ENCODE data around the gene IL21.
"Not testable (repeated sequence)": the region's sequence is repeated elsewhere in the genome, so short reads cannot be mapped to it uniquely, and the experiment has no call there.

The IL21 gene

GRCh38 chr4:122577189-122577553 lies 43.7 kb downstream of the IL21 start:
- Histone ChIP-seq H2BK12ac (ENCODE audit: low read length) (no peak overlapping the region), H3K14ac (ENCODE audit: low read length) (no peak overlapping the region), H3K79me1 (ENCODE audit: low read depth, low read length) (no peaks in the 10 kb centered on the region), H3K9me3 (replicated peaks in 1 of 2; ENCODE audit: control insufficient read depth in 2 of 2, insufficient read depth in 1 of 2, low read depth in 1 of 2, low read length in 2 of 2) (no peaks in the 10 kb centered on the region), H4K8ac (ENCODE audit: low read depth, low read length) (no peak overlapping the region), H2BK15ac (ENCODE audit: low read length) (no peak overlapping the region), H3K23ac (ENCODE audit: low read depth, low read length, poor library complexity) (no peak overlapping the region), H3K4ac (ENCODE audit: low read length) (no peak overlapping the region), H2BK120ac (ENCODE audit: low read depth, low read length) (no peak overlapping the region), H3K4me3 (ENCODE audit: low read length in 2 of 2) (no peak overlapping the region), H4K91ac (ENCODE audit: low read depth, low read length, poor library complexity) (no peak overlapping the region), H2BK5ac (ENCODE audit: low read length) (no peak overlapping the region), H3K36me3 (replicated peaks in 1 of 2; ENCODE audit: control insufficient read depth in 2 of 2, insufficient read depth in 2 of 2, low read length in 2 of 2) (no peaks in the 10 kb centered on the region), H3K9ac (ENCODE audit: low read depth, low read length, poor library complexity) (peak overlapping the region; percentile 7), H3K27ac (replicated peaks; ENCODE audit: low read length) (no peak overlapping the region), H2AFZ (ENCODE audit: low read length) (no peak overlapping the region), H2AK5ac (ENCODE audit: low read depth, low read length) (no peak overlapping the region), H3K4me2 (ENCODE audit: insufficient read depth, low read length, poor library complexity, severe bottlenecking) (no peak overlapping the region), H3K18ac (ENCODE audit: low read length) (no peak overlapping the region), H3K4me1 (ENCODE audit: control insufficient read depth in 2 of 2, insufficient read depth in 1 of 2, low read depth in 1 of 2, low read length in 2 of 2) (no peaks in the 10 kb centered on the region), H3K27me3 (ENCODE audit: control insufficient read depth in 3 of 3, insufficient read depth in 3 of 3, low read depth in 1 of 3, low read length in 3 of 3) (no peaks in the 10 kb centered on the region)
- no peak for DNase-seq (ENCODE audit: low spot score)
- no CpG with 5 or more reads among the region's 2 CpGs for WGBS, 2 donors (ENCODE audit: extremely low coverage in 2 of 2, insufficient read length in 2 of 2, insufficient replicate concordance in 1 of 2)

GRCh38 chr4:122576261-122577188 lies 44.3 kb downstream of the IL21 start:
- DNase-seq (ENCODE audit: low spot score): peak; percentile 23

GRCh38 chr4:122574347-122574746 lies 46.5 kb downstream of the IL21 start:
- H3K4me3 ChIP-seq (ENCODE audit: low read length in 2 of 2); H4K91ac ChIP-seq (ENCODE audit: low read depth, low read length, poor library complexity); DNase-seq (ENCODE audit: low spot score); H2BK15ac ChIP-seq (ENCODE audit: low read length); H3K18ac ChIP-seq (ENCODE audit: low read length); H3K4ac ChIP-seq (ENCODE audit: low read length); H3K4me1 ChIP-seq (ENCODE audit: control insufficient read depth in 2 of 2, insufficient read depth in 1 of 2, low read depth in 1 of 2, low read length in 2 of 2); H2BK5ac ChIP-seq (ENCODE audit: low read length); H2BK12ac ChIP-seq (ENCODE audit: low read length); H3K27ac ChIP-seq (replicated peaks; ENCODE audit: low read length); H2AK5ac ChIP-seq (ENCODE audit: low read depth, low read length); H3K9me3 ChIP-seq (replicated peaks in 1 of 2; ENCODE audit: control insufficient read depth in 2 of 2, insufficient read depth in 1 of 2, low read depth in 1 of 2, low read length in 2 of 2); H3K79me1 ChIP-seq (ENCODE audit: low read depth, low read length); H4K8ac ChIP-seq (ENCODE audit: low read depth, low read length); H3K27me3 ChIP-seq (ENCODE audit: control insufficient read depth in 3 of 3, insufficient read depth in 3 of 3, low read depth in 1 of 3, low read length in 3 of 3); H3K23ac ChIP-seq (ENCODE audit: low read depth, low read length, poor library complexity); H3K4me2 ChIP-seq (ENCODE audit: insufficient read depth, low read length, poor library complexity, severe bottlenecking); H2BK120ac ChIP-seq (ENCODE audit: low read depth, low read length); H2AFZ ChIP-seq (ENCODE audit: low read length); H3K9ac ChIP-seq (ENCODE audit: low read depth, low read length, poor library complexity); H3K36me3 ChIP-seq (replicated peaks in 1 of 2; ENCODE audit: control insufficient read depth in 2 of 2, insufficient read depth in 2 of 2, low read length in 2 of 2); H3K14ac ChIP-seq (ENCODE audit: low read length): not testable (repeated sequence)
- WGBS, 2 donors (ENCODE audit: extremely low coverage in 2 of 2, insufficient read length in 2 of 2, insufficient replicate concordance in 1 of 2): no CpG with 5 or more reads among the region's 10 CpGs

More at GRCh38 chr4:122576261-122577188, 44.3 kb downstream of the IL21 start:
- Histone ChIP-seq H2BK15ac (ENCODE audit: low read length) (no peak overlapping the region), H3K4ac (ENCODE audit: low read length) (no peak overlapping the region), H3K4me2 (ENCODE audit: insufficient read depth, low read length, poor library complexity, severe bottlenecking) (no peak overlapping the region), H2BK12ac (ENCODE audit: low read length) (no peak overlapping the region), H3K4me1 (ENCODE audit: control insufficient read depth in 2 of 2, insufficient read depth in 1 of 2, low read depth in 1 of 2, low read length in 2 of 2) (no peaks in the 10 kb centered on the region), H2BK120ac (ENCODE audit: low read depth, low read length) (no peak overlapping the region), H3K27me3 (ENCODE audit: control insufficient read depth in 3 of 3, insufficient read depth in 3 of 3, low read depth in 1 of 3, low read length in 3 of 3) (no peaks in the 10 kb centered on the region), H3K27ac (replicated peaks; ENCODE audit: low read length) (no peak overlapping the region), H4K91ac (ENCODE audit: low read depth, low read length, poor library complexity) (no peak overlapping the region), H3K18ac (ENCODE audit: low read length) (no peak overlapping the region), H4K8ac (ENCODE audit: low read depth, low read length) (no peak overlapping the region), H3K9me3 (replicated peaks in 1 of 2; ENCODE audit: control insufficient read depth in 2 of 2, insufficient read depth in 1 of 2, low read depth in 1 of 2, low read length in 2 of 2) (no peaks in the 10 kb centered on the region), H3K36me3 (replicated peaks in 1 of 2; ENCODE audit: control insufficient read depth in 2 of 2, insufficient read depth in 2 of 2, low read length in 2 of 2) (no peaks in the 10 kb centered on the region), H3K9ac (ENCODE audit: low read depth, low read length, poor library complexity) (no peak overlapping the region), H3K4me3 (ENCODE audit: low read length in 2 of 2) (no peak overlapping the region), H3K14ac (ENCODE audit: low read length) (no peak overlapping the region), H3K23ac (ENCODE audit: low read depth, low read length, poor library complexity) (no peak overlapping the region), H2AK5ac (ENCODE audit: low read depth, low read length) (no peak overlapping the region), H2BK5ac (ENCODE audit: low read length) (no peak overlapping the region), H2AFZ (ENCODE audit: low read length) (no peak overlapping the region), H3K79me1 (ENCODE audit: low read depth, low read length) (no peaks in the 10 kb centered on the region)
- WGBS, 2 donors (ENCODE audit: extremely low coverage in 2 of 2, insufficient read length in 2 of 2, insufficient replicate concordance in 1 of 2): no CpG with 5 or more reads among the region's 5 CpGs

GRCh38 chr4:122562449-122562848 lies 58.4 kb downstream of the IL21 start:
- H2BK5ac ChIP-seq (ENCODE audit: low read length): no peak overlapping the region
- no CpG with 5 or more reads among the region's 2 CpGs for WGBS, 2 donors (ENCODE audit: extremely low coverage in 2 of 2, insufficient read length in 2 of 2, insufficient replicate concordance in 1 of 2)

More at GRCh38 chr4:122562449-122562848, 58.4 kb downstream of the IL21 start:
- H3K9ac ChIP-seq (ENCODE audit: low read depth, low read length, poor library complexity): no peak overlapping the region
- no peak overlapping the region for H2AK5ac ChIP-seq (ENCODE audit: low read depth, low read length)
- H3K23ac ChIP-seq (ENCODE audit: low read depth, low read length, poor library complexity): no peak overlapping the region
- no peak for DNase-seq (ENCODE audit: low spot score)
- H3K4ac ChIP-seq (ENCODE audit: low read length): no peak overlapping the region
- no peaks in the 10 kb centered on the region for H3K27me3 ChIP-seq (ENCODE audit: control insufficient read depth in 3 of 3, insufficient read depth in 3 of 3, low read depth in 1 of 3, low read length in 3 of 3)
- H3K9me3 ChIP-seq (replicated peaks in 1 of 2; ENCODE audit: control insufficient read depth in 2 of 2, insufficient read depth in 1 of 2, low read depth in 1 of 2, low read length in 2 of 2): no peaks in the 10 kb centered on the region
- H2AFZ ChIP-seq (ENCODE audit: low read length): no peak overlapping the region
- H2BK12ac ChIP-seq (ENCODE audit: low read length): no peak overlapping the region
- H4K91ac ChIP-seq (ENCODE audit: low read depth, low read length, poor library complexity): no peak overlapping the region
- H3K18ac ChIP-seq (ENCODE audit: low read length): no peak overlapping the region
- no peaks in the 10 kb centered on the region for H3K79me1 ChIP-seq (ENCODE audit: low read depth, low read length)
- no peak overlapping the region for H2BK15ac ChIP-seq (ENCODE audit: low read length)
- no peak overlapping the region for H3K14ac ChIP-seq (ENCODE audit: low read length)
- no peaks in the 10 kb centered on the region for H3K36me3 ChIP-seq (replicated peaks in 1 of 2; ENCODE audit: control insufficient read depth in 2 of 2, insufficient read depth in 2 of 2, low read length in 2 of 2)
- no peaks in the 10 kb centered on the region for H3K4me1 ChIP-seq (ENCODE audit: control insufficient read depth in 2 of 2, insufficient read depth in 1 of 2, low read depth in 1 of 2, low read length in 2 of 2)
- H3K27ac ChIP-seq (replicated peaks; ENCODE audit: low read length): no peak overlapping the region
- no peak overlapping the region for H3K4me3 ChIP-seq (ENCODE audit: low read length in 2 of 2)
- no peak overlapping the region for H4K8ac ChIP-seq (ENCODE audit: low read depth, low read length)
- H2BK120ac ChIP-seq (ENCODE audit: low read depth, low read length): no peak overlapping the region
- no peak overlapping the region for H3K4me2 ChIP-seq (ENCODE audit: insufficient read depth, low read length, poor library complexity, severe bottlenecking)
